GM12872 (cell line): ENCODE measurements around the gene KCNIP4.

Source experiments
- TF ChIP-seq, protein P1 (sequence below): IDR thresholded peaks from 3 replicates; pipeline ENCODE4 v1.5.1; 2011; ENCODE audit warnings: low read depth, mild to moderate bottlenecking, low read length, moderate library complexity; ENCODE audit not compliant: insufficient read depth

Gene KCNIP4

DNA sequence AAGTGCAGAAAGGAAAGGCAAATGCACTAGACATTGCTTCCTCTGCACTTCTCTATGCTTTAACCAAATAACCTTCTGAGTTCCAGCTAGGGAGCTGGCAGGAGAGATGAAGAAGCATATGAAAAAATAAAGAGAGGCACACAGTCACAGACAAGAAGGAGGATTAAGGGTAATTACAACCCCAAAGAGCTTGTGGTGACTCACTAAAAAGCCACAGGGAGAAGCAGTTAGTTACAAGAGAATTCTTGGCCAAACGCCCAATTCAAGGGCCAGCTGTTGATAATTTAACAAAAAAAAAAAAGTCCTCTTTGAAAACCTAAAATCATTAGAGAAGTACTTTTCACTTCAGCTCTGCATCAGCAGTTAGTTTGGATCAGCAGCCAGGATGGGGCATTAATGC is 478.0 kb downstream of the KCNIP4 start:
- TF ChIP-seq, protein P1, sequence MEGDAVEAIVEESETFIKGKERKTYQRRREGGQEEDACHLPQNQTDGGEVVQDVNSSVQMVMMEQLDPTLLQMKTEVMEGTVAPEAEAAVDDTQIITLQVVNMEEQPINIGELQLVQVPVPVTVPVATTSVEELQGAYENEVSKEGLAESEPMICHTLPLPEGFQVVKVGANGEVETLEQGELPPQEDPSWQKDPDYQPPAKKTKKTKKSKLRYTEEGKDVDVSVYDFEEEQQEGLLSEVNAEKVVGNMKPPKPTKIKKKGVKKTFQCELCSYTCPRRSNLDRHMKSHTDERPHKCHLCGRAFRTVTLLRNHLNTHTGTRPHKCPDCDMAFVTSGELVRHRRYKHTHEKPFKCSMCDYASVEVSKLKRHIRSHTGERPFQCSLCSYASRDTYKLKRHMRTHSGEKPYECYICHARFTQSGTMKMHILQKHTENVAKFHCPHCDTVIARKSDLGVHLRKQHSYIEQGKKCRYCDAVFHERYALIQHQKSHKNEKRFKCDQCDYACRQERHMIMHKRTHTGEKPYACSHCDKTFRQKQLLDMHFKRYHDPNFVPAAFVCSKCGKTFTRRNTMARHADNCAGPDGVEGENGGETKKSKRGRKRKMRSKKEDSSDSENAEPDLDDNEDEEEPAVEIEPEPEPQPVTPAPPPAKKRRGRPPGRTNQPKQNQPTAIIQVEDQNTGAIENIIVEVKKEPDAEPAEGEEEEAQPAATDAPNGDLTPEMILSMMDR, result no peak

GRCh38 chr4:21469438-21470300 is 478.9 kb downstream of the KCNIP4 start:
- TF ChIP-seq, protein P1, result peak; percentile 51

GRCh38 chr4:21467551-21467950 is 481.0 kb downstream of the KCNIP4 start:
- TF ChIP-seq, protein P1, result no peak

DNA sequence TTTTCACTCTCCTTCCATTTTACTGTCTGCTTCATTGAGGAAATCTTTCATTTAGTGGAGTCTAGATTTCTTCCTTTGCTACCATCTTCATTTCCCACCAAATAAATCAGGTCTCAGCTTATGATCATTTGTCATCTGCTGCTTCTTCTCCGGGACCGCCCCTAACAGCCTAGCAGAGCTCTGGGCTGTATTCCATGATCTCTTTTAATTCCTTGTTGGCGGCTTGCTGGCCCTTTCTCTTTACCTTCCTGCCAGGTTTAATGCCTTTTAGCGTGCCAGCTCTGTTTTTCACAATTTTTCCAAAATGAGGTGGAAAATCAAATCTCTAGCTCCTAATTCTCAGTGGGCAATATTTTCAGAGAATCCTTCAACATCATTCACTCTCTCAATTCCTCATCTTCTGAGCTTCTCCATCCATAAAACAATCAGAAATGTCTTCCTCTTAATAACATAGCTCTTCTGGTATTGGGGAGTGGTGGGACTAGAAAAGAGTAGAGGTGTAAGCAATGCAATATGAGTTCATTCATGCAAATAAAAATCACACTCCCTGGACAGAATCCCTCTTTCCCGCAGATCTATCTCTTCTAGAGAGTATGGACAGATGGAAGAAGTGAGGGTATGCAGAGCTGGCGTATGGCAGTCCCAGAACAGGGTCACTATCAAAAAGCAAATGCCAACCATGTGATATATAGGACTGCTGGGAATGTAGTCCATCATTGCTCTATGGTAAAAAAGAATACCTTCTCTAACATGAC is 491.3 kb downstream of the KCNIP4 start:
- TF ChIP-seq, protein P1, result no peak

DNA sequence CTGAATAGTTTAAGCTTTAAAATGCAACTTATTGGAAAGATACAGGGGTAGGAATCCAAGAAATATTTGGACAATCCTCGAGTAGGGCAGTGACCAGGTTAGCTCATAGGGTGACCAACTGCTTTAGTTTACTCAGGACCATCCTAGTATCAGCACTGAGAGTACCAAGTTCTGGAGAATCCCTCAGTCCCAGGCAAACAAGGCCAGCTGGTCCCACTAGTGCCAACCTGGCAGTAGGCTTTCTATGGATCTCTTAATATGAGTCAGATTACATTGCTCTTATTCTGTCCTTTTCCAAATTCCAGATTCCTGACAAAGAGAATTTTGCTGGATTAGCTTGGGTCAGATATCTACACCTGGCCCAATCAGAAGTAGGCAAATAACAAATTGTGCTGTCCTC is 493.7 kb downstream of the KCNIP4 start:
- TF ChIP-seq, protein P1, result no peak

- TF ChIP-seq, protein P1, result no peak
Observed at GRCh38 chr4:21454201-21454600, 494.4 kb downstream of the KCNIP4 start.

DNA sequence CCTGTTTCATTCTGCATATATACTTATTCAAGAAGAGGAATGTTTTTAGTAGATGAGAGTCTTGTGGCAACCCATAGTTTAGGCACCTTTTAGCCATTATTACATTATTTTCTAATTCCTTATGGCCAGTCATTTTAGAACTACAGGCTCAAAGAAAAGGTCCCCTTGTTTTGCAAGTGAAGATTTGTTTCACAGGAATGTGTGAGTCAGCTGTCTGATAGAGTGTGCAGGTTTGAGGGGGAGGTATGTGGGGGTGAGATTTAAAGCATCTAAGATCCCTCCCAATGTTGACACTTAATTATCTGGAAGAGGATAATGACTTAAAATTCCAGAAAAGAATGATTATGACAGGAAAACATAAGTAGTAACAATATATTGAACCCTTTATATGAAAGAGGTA is 495.6 kb downstream of the KCNIP4 start:
- TF ChIP-seq, protein P1, result no peak
